Neural cell (in vitro differentiated cells): ENCODE data around the gene CCL8.

Source experiments
- EP300 ChIP-seq: fragments of 450-650 bp; conservative IDR thresholded peaks from 2 replicates; pipeline ENCODE4 v1.6.1; 2014; ENCODE audit warnings: antibody characterized with exemption, mild to moderate bottlenecking, moderate library complexity; ENCODE audit not compliant: poor library complexity, severe bottlenecking
- POLR2AphosphoS5 ChIP-seq: IDR thresholded peaks from 2 replicates; pipeline ENCODE4 v1.6.1; 2012
- TAF1 ChIP-seq: IDR thresholded peaks from 2 replicates; pipeline ENCODE4 v1.6.1; 2012; ENCODE audit warnings: low read depth
- TF ChIP-seq, protein P1 (sequence below): fragments of 450-650 bp; IDR thresholded peaks from 2 replicates; pipeline ENCODE4 v1.5.1; 2014; ENCODE audit warnings: antibody characterized with exemption, mild to moderate bottlenecking, moderate library complexity; ENCODE audit not compliant: poor library complexity, severe bottlenecking

DNA sequence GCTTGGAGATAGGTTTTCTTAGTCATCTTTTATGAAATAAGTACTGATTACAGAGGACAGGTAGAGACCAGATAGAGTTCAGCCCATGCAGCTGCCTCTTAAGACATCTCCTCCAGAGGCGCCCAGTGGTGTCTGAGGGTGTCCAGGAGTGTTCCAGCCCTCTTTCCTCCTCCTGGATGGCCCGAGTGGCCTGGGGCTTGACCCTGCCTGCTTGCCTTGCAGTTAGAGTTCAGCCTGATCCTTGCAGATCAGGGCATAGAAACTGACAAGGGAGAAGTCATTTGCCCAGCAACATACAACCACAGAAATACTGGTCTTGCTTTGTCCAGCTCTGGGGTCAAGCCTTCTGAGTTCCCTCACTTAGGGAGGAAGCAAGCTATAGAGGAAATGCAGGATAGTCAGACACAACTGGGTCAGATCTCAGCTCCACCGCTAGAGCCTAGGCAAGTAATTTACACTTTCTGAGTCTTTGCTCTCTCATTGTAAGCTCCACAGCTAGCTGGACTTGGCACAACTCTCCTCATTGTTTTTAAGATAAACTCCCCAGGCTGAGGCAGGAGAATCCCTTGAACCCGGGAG is 47.4 kb downstream of the CCL8 start:
- TF ChIP-seq, protein P1, sequence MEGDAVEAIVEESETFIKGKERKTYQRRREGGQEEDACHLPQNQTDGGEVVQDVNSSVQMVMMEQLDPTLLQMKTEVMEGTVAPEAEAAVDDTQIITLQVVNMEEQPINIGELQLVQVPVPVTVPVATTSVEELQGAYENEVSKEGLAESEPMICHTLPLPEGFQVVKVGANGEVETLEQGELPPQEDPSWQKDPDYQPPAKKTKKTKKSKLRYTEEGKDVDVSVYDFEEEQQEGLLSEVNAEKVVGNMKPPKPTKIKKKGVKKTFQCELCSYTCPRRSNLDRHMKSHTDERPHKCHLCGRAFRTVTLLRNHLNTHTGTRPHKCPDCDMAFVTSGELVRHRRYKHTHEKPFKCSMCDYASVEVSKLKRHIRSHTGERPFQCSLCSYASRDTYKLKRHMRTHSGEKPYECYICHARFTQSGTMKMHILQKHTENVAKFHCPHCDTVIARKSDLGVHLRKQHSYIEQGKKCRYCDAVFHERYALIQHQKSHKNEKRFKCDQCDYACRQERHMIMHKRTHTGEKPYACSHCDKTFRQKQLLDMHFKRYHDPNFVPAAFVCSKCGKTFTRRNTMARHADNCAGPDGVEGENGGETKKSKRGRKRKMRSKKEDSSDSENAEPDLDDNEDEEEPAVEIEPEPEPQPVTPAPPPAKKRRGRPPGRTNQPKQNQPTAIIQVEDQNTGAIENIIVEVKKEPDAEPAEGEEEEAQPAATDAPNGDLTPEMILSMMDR: no peak
- TF ChIP-seq TAF1: no peak
- TF ChIP-seq POLR2AphosphoS5: no peak
- no peak for TF ChIP-seq EP300
